Parathyroid adenoma (tissue), 2 donors: ENCODE results near the gene PAX3.

Experiments used
- H2AFZ ChIP-seq: fragments of 300-600 bp; sonication (generic); one replicate; pipeline ENCODE4 v1.7.0; 2017; ENCODE audit warnings: antibody characterized with exemption, mild to moderate bottlenecking
- H3K27ac ChIP-seq: fragments of 300-600 bp; sonication (generic); one replicate; pipeline ENCODE4 v1.7.0; 2017
- H3K27me3 ChIP-seq: fragments of 300-600 bp; sonication (generic); one replicate; pipeline ENCODE4 v1.7.0; 2017; ENCODE audit warnings: low read length; ENCODE audit not compliant: control insufficient read depth, insufficient read depth
- H3K36me3 ChIP-seq: fragments of 300-600 bp; sonication (generic); one replicate; pipeline ENCODE4 v1.7.0; 2017; ENCODE audit warnings: low read length; ENCODE audit not compliant: control insufficient read depth, insufficient read depth
- H3K4me1 ChIP-seq: fragments of 300-600 bp; sonication (generic); one replicate; pipeline ENCODE4 v1.7.0; 2017; ENCODE audit warnings: control low read depth
- H3K4me2 ChIP-seq: fragments of 300-600 bp; sonication (generic); one replicate; pipeline ENCODE4 v1.7.0; 2017; ENCODE audit warnings: low read length
- H3K4me3 ChIP-seq: fragments of 300-600 bp; sonication (generic); one replicate; pipeline ENCODE4 v1.7.0; 2017; ENCODE audit warnings: low read depth, low read length
- H3K79me2 ChIP-seq: fragments of 300-600 bp; sonication (generic); one replicate; pipeline ENCODE4 v1.7.0; 2017; ENCODE audit warnings: control low read depth
- H3K9ac ChIP-seq: fragments of 300-600 bp; sonication (generic); one replicate; pipeline ENCODE4 v1.7.0; 2017; ENCODE audit warnings: mild to moderate bottlenecking
- H3K9me3 ChIP-seq: fragments of 300-600 bp; sonication (generic); one replicate; pipeline ENCODE4 v1.7.0; 2017; ENCODE audit warnings: low read length; ENCODE audit not compliant: control insufficient read depth
- CTCF ChIP-seq: fragments of 300-600 bp; sonication (generic); IDR thresholded peaks from one replicate; pipeline ENCODE4 v1.7.0; 2017; ENCODE audit warnings: antibody characterized with exemption, mild to moderate bottlenecking
- donor health status: primary hyperparathyroidism.

PAX3 gene

GRCh38 chr2:222307143-222307756 lies 8.5 kb upstream of the PAX3 start:
- Histone ChIP-seq H3K79me2 (no peaks in the 10 kb centered on the region), H3K36me3 (no peaks in the 10 kb centered on the region), H3K27me3 (peaks cover 41% of the 10 kb centered on the region), H2AFZ (no peak overlapping the region), H3K9ac (no peak overlapping the region), H3K9me3 (no peaks in the 10 kb centered on the region), H3K4me2 (peak overlapping the region; percentile 2), H3K4me3 (no peak overlapping the region), H3K4me1 (peaks cover 3% of the 10 kb centered on the region), H3K27ac (no peak overlapping the region)
- no peak for TF ChIP-seq CTCF

- H3K9ac ChIP-seq, result no peak overlapping the region
- H3K27me3 ChIP-seq, result peaks cover 39% of the 10 kb centered on the region
- no peaks in the 10 kb centered on the region for H3K9me3 ChIP-seq
- peaks cover 3% of the 10 kb centered on the region for H3K4me1 ChIP-seq
- H3K4me3 ChIP-seq, result no peak overlapping the region
- no peak for TF ChIP-seq CTCF
- no peaks in the 10 kb centered on the region for H3K36me3 ChIP-seq
- H3K79me2 ChIP-seq, result no peaks in the 10 kb centered on the region
- peak overlapping the region; percentile 59 for H3K4me2 ChIP-seq
- H3K27ac ChIP-seq, result no peak overlapping the region
- peak overlapping the region; percentile 70 for H2AFZ ChIP-seq
These were observed 7.8 kb upstream of the PAX3 start for GRCh38 chr2:222306393-222307142.

- Histone ChIP-seq H3K79me2 (no peaks in the 10 kb centered on the region), H3K9me3 (no peaks in the 10 kb centered on the region), H3K4me2 (peak overlapping the region; percentile 59), H3K4me3 (peak overlapping the region; percentile 17), H3K36me3 (no peaks in the 10 kb centered on the region), H3K4me1 (peaks cover 3% of the 10 kb centered on the region), H3K9ac (no peak overlapping the region), H3K27ac (no peak overlapping the region), H2AFZ (peak overlapping the region; percentile 70), H3K27me3 (peaks cover 42% of the 10 kb centered on the region)
- no peak for TF ChIP-seq CTCF
These were observed 7.0 kb upstream of the PAX3 start for GRCh38 chr2:222305516-222306392.

- Histone ChIP-seq H3K9ac (no peak overlapping the region), H3K27me3 (peaks cover 38% of the 10 kb centered on the region), H3K79me2 (no peaks in the 10 kb centered on the region), H3K4me3 (peak overlapping the region; percentile 17), H3K9me3 (no peaks in the 10 kb centered on the region), H2AFZ (no peak overlapping the region), H3K4me2 (peak overlapping the region; percentile 45), H3K36me3 (no peaks in the 10 kb centered on the region), H3K27ac (no peak overlapping the region), H3K4me1 (peaks cover 3% of the 10 kb centered on the region)
- TF ChIP-seq CTCF, result no peak
These were observed 6.1 kb upstream of the PAX3 start for GRCh38 chr2:222304737-222305515.
